Ishikawa (cell line): Measurements from ENCODE around the gene AKAP17A.

Experiments used
- CEBPB ChIP-seq: IDR thresholded peaks from 2 replicates; pipeline ENCODE4 v1.6.1; 2012
- EP300 ChIP-seq: IDR thresholded peaks from 2 replicates; pipeline ENCODE4 v1.6.1; 2012; ENCODE audit warnings: borderline replicate concordance
- FOXM1 ChIP-seq: IDR thresholded peaks from 2 replicates; pipeline ENCODE4 v1.6.1; 2012; ENCODE audit warnings: low read depth, borderline replicate concordance
- MAX ChIP-seq: IDR thresholded peaks from 2 replicates; pipeline ENCODE4 v1.6.1; 2012
- NFIC ChIP-seq: IDR thresholded peaks from 2 replicates; pipeline ENCODE4 v1.6.1; 2012
- RAD21 ChIP-seq: IDR thresholded peaks from 2 replicates; pipeline ENCODE4 v1.6.1; 2012; ENCODE audit warnings: low read depth
- REST ChIP-seq: IDR thresholded peaks from 2 replicates; pipeline ENCODE4 v1.6.1; 2012; ENCODE audit warnings: low read depth, mild to moderate bottlenecking
- TAF1 ChIP-seq: IDR thresholded peaks from 2 replicates; pipeline ENCODE4 v1.6.1; 2012; ENCODE audit warnings: low read depth, mild to moderate bottlenecking
- TCF12 ChIP-seq: IDR thresholded peaks from 2 replicates; pipeline ENCODE4 v1.6.1; 2012; ENCODE audit warnings: low read depth
- TEAD4 ChIP-seq: IDR thresholded peaks from 2 replicates; pipeline ENCODE4 v1.6.1; 2012
- USF1 ChIP-seq: IDR thresholded peaks from 2 replicates; pipeline ENCODE4 v1.6.1; 2012
- YY1 ChIP-seq: IDR thresholded peaks from 2 replicates; pipeline ENCODE4 v1.6.1; 2012; ENCODE audit warnings: low read depth
- ZBTB7A ChIP-seq: IDR thresholded peaks from 2 replicates; pipeline ENCODE4 v1.6.1; 2012; ENCODE audit warnings: low read depth

- TF ChIP-seq TAF1 = no peak
- no peak for TF ChIP-seq FOXM1
- TF ChIP-seq REST = no peak
- TF ChIP-seq EP300 = no peak
- no peak for TF ChIP-seq RAD21
- TF ChIP-seq YY1 = no peak
- no peak for TF ChIP-seq USF1
- TF ChIP-seq CEBPB = no peak
- TF ChIP-seq TCF12 = no peak
- TF ChIP-seq ZBTB7A = no peak
- no peak for TF ChIP-seq NFIC
- TF ChIP-seq MAX = no peak
- no peak for TF ChIP-seq TEAD4
Observed at GRCh38 chrX:1598876-1599790, 7.7 kb downstream of the AKAP17A start.
